A549 (cell line): ENCODE data around the gene MAST3.

Experiments
- KDM5A ChIP-seq: fragments of 200-600 bp; sonication (generic); IDR thresholded peaks from 2 replicates; pipeline ENCODE4 v1.6.1; 2016; ENCODE audit warnings: antibody characterized with exemption, mild to moderate bottlenecking
- MAX ChIP-seq: IDR thresholded peaks from 2 replicates; pipeline ENCODE4 v1.6.1; 2012
- MYC ChIP-seq: IDR thresholded peaks from 2 replicates; pipeline ENCODE4 v1.6.1; 2012; ENCODE audit warnings: mild to moderate bottlenecking, inconsistent platforms, low read length, improper control_type of control experiment, borderline replicate concordance
- POLR2A ChIP-seq: IDR thresholded peaks from 2 replicates; pipeline ENCODE4 v1.6.1; 2012; ENCODE audit warnings: mild to moderate bottlenecking, low read length
- RAD21 ChIP-seq, 2 experiments: fragments of >200 bp in 1 of 2; sonication (Bioruptor Twin) in 1 of 2; formaldehyde crosslinking in 1 of 2; IDR thresholded peaks in 1 of 2; conservative IDR thresholded peaks in 1 of 2; 2 replicates in 1 of 2; 3 replicates in 1 of 2; pipeline ENCODE4 v1.6.1; 2012 to 2018; ENCODE audit warnings: inconsistent platforms in 1 of 2
- RFX5 ChIP-seq: fragments of 450-650 bp; IDR thresholded peaks from 2 replicates; pipeline ENCODE4 v1.7.1; 2014; ENCODE audit warnings: antibody characterized with exemption, mild to moderate bottlenecking, moderate library complexity
- TP53 ChIP-seq: fragments of 250-450 bp; sonication (Bioruptor Pico); IDR thresholded peaks from 2 replicates; pipeline ENCODE4 v1.5.0; 2021; ENCODE audit warnings: mild to moderate bottlenecking, moderate library complexity
- TF ChIP-seq, protein P1 (sequence below): fragments of 200-600 bp; sonication (generic); IDR thresholded peaks from 2 replicates; pipeline ENCODE4 v1.6.1; 2016; ENCODE audit warnings: antibody characterized with exemption, mild to moderate bottlenecking, moderate library complexity
- TF ChIP-seq, protein P2 (sequence below): fragments of >200 bp; sonication (Bioruptor Twin); formaldehyde crosslinking; IDR thresholded peaks from 3 replicates; pipeline ENCODE4 v1.5.1; 2016

- TF ChIP-seq KDM5A = no peak
- TF ChIP-seq, protein P1, sequence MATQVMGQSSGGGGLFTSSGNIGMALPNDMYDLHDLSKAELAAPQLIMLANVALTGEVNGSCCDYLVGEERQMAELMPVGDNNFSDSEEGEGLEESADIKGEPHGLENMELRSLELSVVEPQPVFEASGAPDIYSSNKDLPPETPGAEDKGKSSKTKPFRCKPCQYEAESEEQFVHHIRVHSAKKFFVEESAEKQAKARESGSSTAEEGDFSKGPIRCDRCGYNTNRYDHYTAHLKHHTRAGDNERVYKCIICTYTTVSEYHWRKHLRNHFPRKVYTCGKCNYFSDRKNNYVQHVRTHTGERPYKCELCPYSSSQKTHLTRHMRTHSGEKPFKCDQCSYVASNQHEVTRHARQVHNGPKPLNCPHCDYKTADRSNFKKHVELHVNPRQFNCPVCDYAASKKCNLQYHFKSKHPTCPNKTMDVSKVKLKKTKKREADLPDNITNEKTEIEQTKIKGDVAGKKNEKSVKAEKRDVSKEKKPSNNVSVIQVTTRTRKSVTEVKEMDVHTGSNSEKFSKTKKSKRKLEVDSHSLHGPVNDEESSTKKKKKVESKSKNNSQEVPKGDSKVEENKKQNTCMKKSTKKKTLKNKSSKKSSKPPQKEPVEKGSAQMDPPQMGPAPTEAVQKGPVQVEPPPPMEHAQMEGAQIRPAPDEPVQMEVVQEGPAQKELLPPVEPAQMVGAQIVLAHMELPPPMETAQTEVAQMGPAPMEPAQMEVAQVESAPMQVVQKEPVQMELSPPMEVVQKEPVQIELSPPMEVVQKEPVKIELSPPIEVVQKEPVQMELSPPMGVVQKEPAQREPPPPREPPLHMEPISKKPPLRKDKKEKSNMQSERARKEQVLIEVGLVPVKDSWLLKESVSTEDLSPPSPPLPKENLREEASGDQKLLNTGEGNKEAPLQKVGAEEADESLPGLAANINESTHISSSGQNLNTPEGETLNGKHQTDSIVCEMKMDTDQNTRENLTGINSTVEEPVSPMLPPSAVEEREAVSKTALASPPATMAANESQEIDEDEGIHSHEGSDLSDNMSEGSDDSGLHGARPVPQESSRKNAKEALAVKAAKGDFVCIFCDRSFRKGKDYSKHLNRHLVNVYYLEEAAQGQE = no peak
- no peak for TF ChIP-seq MYC
- no peak for TF ChIP-seq MAX
- TF ChIP-seq RAD21 (conservative IDR thresholded peaks at IDR 0.05 in 1 of 2, IDR thresholded peaks at IDR 0.05 in 1 of 2) = no peak
- no peak for TF ChIP-seq POLR2A
- TF ChIP-seq, protein P2, sequence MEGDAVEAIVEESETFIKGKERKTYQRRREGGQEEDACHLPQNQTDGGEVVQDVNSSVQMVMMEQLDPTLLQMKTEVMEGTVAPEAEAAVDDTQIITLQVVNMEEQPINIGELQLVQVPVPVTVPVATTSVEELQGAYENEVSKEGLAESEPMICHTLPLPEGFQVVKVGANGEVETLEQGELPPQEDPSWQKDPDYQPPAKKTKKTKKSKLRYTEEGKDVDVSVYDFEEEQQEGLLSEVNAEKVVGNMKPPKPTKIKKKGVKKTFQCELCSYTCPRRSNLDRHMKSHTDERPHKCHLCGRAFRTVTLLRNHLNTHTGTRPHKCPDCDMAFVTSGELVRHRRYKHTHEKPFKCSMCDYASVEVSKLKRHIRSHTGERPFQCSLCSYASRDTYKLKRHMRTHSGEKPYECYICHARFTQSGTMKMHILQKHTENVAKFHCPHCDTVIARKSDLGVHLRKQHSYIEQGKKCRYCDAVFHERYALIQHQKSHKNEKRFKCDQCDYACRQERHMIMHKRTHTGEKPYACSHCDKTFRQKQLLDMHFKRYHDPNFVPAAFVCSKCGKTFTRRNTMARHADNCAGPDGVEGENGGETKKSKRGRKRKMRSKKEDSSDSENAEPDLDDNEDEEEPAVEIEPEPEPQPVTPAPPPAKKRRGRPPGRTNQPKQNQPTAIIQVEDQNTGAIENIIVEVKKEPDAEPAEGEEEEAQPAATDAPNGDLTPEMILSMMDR = no peak
- TF ChIP-seq RFX5 = no peak
- TF ChIP-seq TP53 = no peak
Measured at GRCh38 chr19:18060472-18060871, 37.1 kb upstream of the MAST3 start.
